ENCODE measurements around the gene GRIN3B. TPM values are rescaled to one million over a fixed set of nuclear protein-coding genes. Genes with fewer than 3 reads are reported as not detected.

The GRIN3B gene
- total and polyA plus RNA-seq, 2 donors (not counting 1 experiment from before 2014, with no cell fraction given): 0.10 to 0.42 TPM

GRCh38 chr19:979318-979741, 20.9 kb upstream of the GRIN3B start:
- no peak overlapping the region for H2AFZ ChIP-seq (ENCODE audit: insufficient read depth, low read depth, low read length, poor library complexity, severe bottlenecking)
- no peaks in the 10 kb centered on the region for H3K9me3 ChIP-seq (ENCODE audit: control extremely low read depth in 1 of 3, control insufficient read depth in 2 of 3, insufficient read depth in 1 of 3, low read length in 2 of 3)
- peaks cover 13 to 17% of the 10 kb centered on the region in 2 donors for H3K4me1 ChIP-seq (ENCODE audit: control insufficient read depth in 2 of 2, insufficient read depth in 2 of 2, low read length in 2 of 2)
- POLR2A ChIA-PET: no interaction called here
- H3K9me3 Mint-ChIP-seq (ENCODE audit: insufficient read depth): no peaks in the 10 kb centered on the region
- H3K4me3 ChIP-seq (ENCODE audit: control extremely low read depth in 1 of 5, extremely low read depth in 1 of 5, insufficient read depth in 1 of 5, low read depth in 2 of 5, low read length in 4 of 5): no peak overlapping the region
- DNase-seq (peak; percentile 37), ATAC-seq (ENCODE audit: low read depth) (no peak)
- no peaks in the 10 kb centered on the region for H4K20me1 ChIP-seq (ENCODE audit: control insufficient read depth, insufficient read depth, low read length, poor library complexity, severe bottlenecking)
- no peaks in the 10 kb centered on the region for H3K27me3 Mint-ChIP-seq
- no peak overlapping the region for H3K4me2 ChIP-seq (replicated peaks; ENCODE audit: low read depth, low read length, poor library complexity, severe bottlenecking)
- intact Hi-C loops (cut with micrococcal nuclease): no loop called here
- no peaks in the 10 kb centered on the region for H3K36me3 ChIP-seq (replicated peaks in 1 of 2; ENCODE audit: control extremely low read depth in 1 of 2, control insufficient read depth in 1 of 2, extremely low read depth in 1 of 2, insufficient read depth in 2 of 2, low read length in 1 of 2)
- WGBS (ENCODE audit: insufficient coverage): 89% methylated on average over 14 of the region's 19 CpGs
- H3K27ac Mint-ChIP-seq: no peak overlapping the region
- CTCF ChIA-PET: interaction anchor here (1.7 to 2.9 kb wide), 2 partner anchors 43 to 115 kb away, joined by 3 to 12 read pairs; no protein-coding TSS in a partner anchor
- TF ChIP-seq EZH2 (IDR thresholded peaks at IDR 0.05; ENCODE audit: borderline replicate concordance, insufficient read depth, low read depth, low read length, poor library complexity, severe bottlenecking): no peak
- TF ChIP-seq CTCF (IDR thresholded peaks at IDR 0.05): no peak
- peaks cover 2% of the 10 kb centered on the region for H3K79me2 ChIP-seq (ENCODE audit: control insufficient read depth, insufficient read depth, low read length)
- H3K27ac ChIP-seq (ENCODE audit: low read length in 2 of 2): no peak overlapping the region
- peaks cover 3% of the 10 kb centered on the region for H3K4me1 Mint-ChIP-seq
- no peaks in the 10 kb centered on the region for H3K27me3 ChIP-seq (replicated peaks in 1 of 4; ENCODE audit: control extremely low read depth in 1 of 4, control insufficient read depth in 3 of 4, insufficient read depth in 4 of 4, low read length in 3 of 4)
- H3K9ac ChIP-seq (ENCODE audit: low read length): no peak overlapping the region
- no peak overlapping the region for H3K4me3 Mint-ChIP-seq

- CTCF ChIA-PET: interaction anchor here (0.6 to 5.3 kb wide), 6 partner anchors 9 to 322 kb away, joined by 3 to 143 read pairs (median 3); no protein-coding TSS in a partner anchor
- H3K27ac ChIP-seq (ENCODE audit: low read length in 2 of 2): no peak overlapping the region
- no peak overlapping the region for H3K9ac ChIP-seq (ENCODE audit: low read length)
- POLR2A ChIA-PET: interaction anchor here (0.7 kb wide), 1 partner anchor 26 kb away, joined by 3 read pairs; no protein-coding TSS in a partner anchor
- intact Hi-C loops (cut with micrococcal nuclease): no loop called here
- TF ChIP-seq EZH2 (IDR thresholded peaks at IDR 0.05; ENCODE audit: borderline replicate concordance, insufficient read depth, low read depth, low read length, poor library complexity, severe bottlenecking): no peak
- TF ChIP-seq CTCF (IDR thresholded peaks at IDR 0.05): no peak
- ATAC-seq (ENCODE audit: low read depth) (no peak), DNase-seq (no peak)
- no peaks in the 10 kb centered on the region for H3K27me3 Mint-ChIP-seq
- no peak overlapping the region for H2AFZ ChIP-seq (ENCODE audit: insufficient read depth, low read depth, low read length, poor library complexity, severe bottlenecking)
- no peak overlapping the region for H3K4me3 ChIP-seq (ENCODE audit: control extremely low read depth in 1 of 5, extremely low read depth in 1 of 5, insufficient read depth in 1 of 5, low read depth in 2 of 5, low read length in 4 of 5)
- H3K9me3 Mint-ChIP-seq (ENCODE audit: insufficient read depth): no peaks in the 10 kb centered on the region
- H4K20me1 ChIP-seq (ENCODE audit: control insufficient read depth, insufficient read depth, low read length, poor library complexity, severe bottlenecking): no peaks in the 10 kb centered on the region
- no peaks in the 10 kb centered on the region for H3K27me3 ChIP-seq (replicated peaks in 1 of 4; ENCODE audit: control extremely low read depth in 1 of 4, control insufficient read depth in 3 of 4, insufficient read depth in 4 of 4, low read length in 3 of 4)
- no peaks in the 10 kb centered on the region for H3K36me3 ChIP-seq (replicated peaks in 1 of 2; ENCODE audit: control extremely low read depth in 1 of 2, control insufficient read depth in 1 of 2, extremely low read depth in 1 of 2, insufficient read depth in 2 of 2, low read length in 1 of 2)
- no peaks in the 10 kb centered on the region for H3K9me3 ChIP-seq (ENCODE audit: control extremely low read depth in 1 of 3, control insufficient read depth in 2 of 3, insufficient read depth in 1 of 3, low read length in 2 of 3)
- H3K27ac Mint-ChIP-seq: no peak overlapping the region
- H3K4me2 ChIP-seq (replicated peaks; ENCODE audit: low read depth, low read length, poor library complexity, severe bottlenecking): no peak overlapping the region
- H3K79me2 ChIP-seq (ENCODE audit: control insufficient read depth, insufficient read depth, low read length): peaks cover 8% of the 10 kb centered on the region
- peaks cover 19 to 26% of the 10 kb centered on the region in 2 donors for H3K4me1 ChIP-seq (ENCODE audit: control insufficient read depth in 2 of 2, insufficient read depth in 2 of 2, low read length in 2 of 2)
- no peak overlapping the region for H3K4me3 Mint-ChIP-seq
- WGBS (ENCODE audit: insufficient coverage): 79% methylated on average over 26 of the region's 32 CpGs
- H3K4me1 Mint-ChIP-seq: peaks cover 11% of the 10 kb centered on the region
Measured at GRCh38 chr19:980133-980998, 19.9 kb upstream of the GRIN3B start.

Measured in B cell (primary cell).